HG03520 (cell line): Measurements from ENCODE around the gene SLC25A21.
"Not testable (repeated sequence)": the region's sequence is repeated elsewhere in the genome, so short reads cannot be mapped to it uniquely, and the experiment has no call there.

Source experiments
- ATAC-seq: cut with Tn5 transposase; IDR thresholded peaks from one replicate; pipeline ENCODE4 v1.9.1; 2021; ENCODE audit warnings: mild to moderate bottlenecking, moderate library complexity; ENCODE audit not compliant: unreplicated experiment

The SLC25A21 gene

GRCh38 chr14:36738269-36738668, 434.1 kb downstream of the SLC25A21 start:
- no peak for ATAC-seq

DNA sequence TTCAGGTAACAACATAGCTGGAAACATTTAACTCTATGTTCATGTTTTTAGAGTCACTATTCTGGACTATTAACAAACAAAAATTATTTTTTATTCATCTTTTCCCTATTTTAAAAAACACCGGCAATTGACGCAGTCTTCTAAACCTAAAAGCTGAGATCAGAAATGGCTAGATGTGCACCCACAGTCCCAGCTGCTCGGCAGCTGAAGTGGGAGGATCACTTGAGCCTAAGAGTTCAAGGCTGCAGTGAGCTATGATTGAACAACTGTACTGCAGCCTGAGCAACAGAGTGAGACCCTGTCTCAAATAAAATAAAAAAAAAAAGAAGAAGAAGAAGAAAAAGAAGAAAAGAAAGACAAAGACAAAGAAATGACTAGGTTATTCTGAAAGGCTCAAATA, 446.3 kb downstream of the SLC25A21 start:
- no peak for ATAC-seq

DNA sequence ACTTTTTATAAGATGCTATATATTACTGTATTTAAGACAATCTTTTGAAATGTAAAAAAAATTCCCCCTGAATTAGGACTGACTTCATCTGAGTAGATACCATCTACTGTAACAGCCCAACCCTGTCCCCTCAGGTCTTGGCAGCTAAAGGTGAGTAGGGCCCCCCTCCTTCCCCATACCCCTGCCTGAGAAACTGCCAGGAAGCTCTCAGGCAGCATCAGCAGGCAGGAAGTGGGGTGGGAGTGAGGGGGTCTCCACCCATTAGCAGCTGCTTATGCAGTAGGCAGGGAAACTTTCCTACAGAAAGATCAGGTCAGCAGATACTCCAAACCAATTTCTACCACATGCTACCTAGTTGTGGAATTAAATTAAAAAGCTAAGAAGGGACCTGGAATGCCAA, 448.2 kb downstream of the SLC25A21 start:
- no peak for ATAC-seq

- no peak for ATAC-seq
Measured at GRCh38 chr14:36723530-36723929, 448.9 kb downstream of the SLC25A21 start.

- ATAC-seq, result no peak
Measured at GRCh38 chr14:36721877-36722276, 450.5 kb downstream of the SLC25A21 start.

GRCh38 chr14:36720657-36721056, 451.7 kb downstream of the SLC25A21 start:
- ATAC-seq, result no peak

DNA sequence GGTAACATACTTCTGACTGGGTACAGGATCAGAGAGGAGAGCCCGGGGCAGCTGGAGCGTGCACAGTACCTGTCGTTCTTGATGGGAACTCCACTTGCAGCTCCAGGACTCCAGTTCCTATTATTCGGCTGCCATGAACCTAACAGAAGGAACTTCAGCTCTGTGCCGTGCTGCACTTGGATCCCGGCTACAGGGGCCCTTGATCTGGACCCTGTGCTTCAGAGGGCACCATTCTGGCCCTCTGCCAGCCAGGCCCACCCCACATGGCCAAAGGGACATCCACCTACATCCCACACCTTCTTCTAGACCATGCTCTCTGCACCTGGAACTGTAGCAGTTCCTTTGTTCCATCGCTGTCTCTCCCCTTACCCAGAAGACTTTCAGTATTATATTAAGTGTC, 452.6 kb downstream of the SLC25A21 start:
- ATAC-seq, result no peak

DNA sequence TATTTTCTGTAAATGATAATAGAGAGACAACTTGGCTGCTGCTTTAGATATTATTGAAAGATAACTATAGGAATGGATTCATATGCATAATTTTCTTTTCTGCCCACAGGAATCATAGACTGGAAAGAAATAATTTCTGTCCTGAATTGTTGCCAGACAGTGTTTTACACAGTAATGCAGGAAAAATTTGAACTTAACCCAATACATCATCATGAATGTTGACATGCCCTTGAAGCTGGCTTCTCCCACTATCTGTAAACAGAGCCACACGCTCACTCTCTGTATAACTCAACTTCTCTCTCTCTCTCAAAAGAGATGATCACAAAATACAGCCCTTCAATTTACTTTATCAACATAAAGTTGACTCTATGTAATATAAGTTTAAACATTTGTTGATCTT, 454.2 kb downstream of the SLC25A21 start:
- no peak for ATAC-seq

GRCh38 chr14:36717363-36717762, 455.0 kb downstream of the SLC25A21 start:
- no peak for ATAC-seq

- ATAC-seq, result no peak
Measured at GRCh38 chr14:36716614-36717184, 455.7 kb downstream of the SLC25A21 start.

- no peak for ATAC-seq
Measured at GRCh38 chr14:36713960-36714703, 458.3 kb downstream of the SLC25A21 start.

GRCh38 chr14:36707570-36707969, 464.8 kb downstream of the SLC25A21 start:
- no peak for ATAC-seq

GRCh38 chr14:36702474-36702873, 469.9 kb downstream of the SLC25A21 start:
- no peak for ATAC-seq

DNA sequence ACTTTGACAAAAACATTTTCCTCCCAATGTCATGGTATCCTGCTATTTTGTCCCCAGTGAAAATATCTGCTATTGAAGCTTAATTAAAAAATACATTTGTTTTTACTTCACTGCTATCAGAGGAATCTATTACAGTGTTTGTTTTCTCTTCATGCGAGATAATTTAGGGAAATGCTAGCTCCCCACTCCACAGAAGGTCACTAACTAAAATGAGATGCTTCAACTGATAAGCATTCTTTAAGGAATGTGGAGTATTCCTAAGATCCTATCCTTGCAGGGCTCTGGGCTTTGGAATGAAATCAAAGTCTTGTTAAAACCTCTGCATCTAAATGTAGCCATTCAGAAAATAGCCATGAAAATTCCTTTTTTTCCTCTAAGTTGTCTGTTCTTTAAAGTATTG, 471.3 kb downstream of the SLC25A21 start:
- no peak for ATAC-seq

DNA sequence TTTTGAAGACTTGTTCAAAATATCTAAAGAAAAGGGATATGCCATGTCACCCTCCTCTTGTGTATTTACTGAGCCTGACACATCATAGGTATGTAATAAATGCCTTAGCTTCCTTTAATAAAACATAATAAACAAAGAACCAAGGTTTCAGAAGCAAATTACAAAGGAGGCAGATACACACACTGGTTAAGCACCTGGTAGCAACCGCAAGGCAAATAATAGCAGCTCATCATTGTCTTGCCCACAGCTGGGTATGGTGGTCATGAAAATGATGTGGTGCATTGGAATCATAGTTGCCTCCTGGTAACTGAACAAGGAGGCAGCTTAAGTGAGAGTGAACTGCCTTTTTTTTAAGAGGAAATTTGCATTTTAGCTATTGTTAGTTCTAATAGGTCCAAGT, 471.8 kb downstream of the SLC25A21 start:
- ATAC-seq, result no peak

- not testable (repeated sequence) for ATAC-seq
Measured at GRCh38 chr14:36699420-36699819, 473.0 kb downstream of the SLC25A21 start.

- no peak for ATAC-seq
Measured at GRCh38 chr14:36690311-36691040, 481.9 kb downstream of the SLC25A21 start.

GRCh38 chr14:36684946-36685345, 487.5 kb downstream of the SLC25A21 start:
- no peak for ATAC-seq

DNA sequence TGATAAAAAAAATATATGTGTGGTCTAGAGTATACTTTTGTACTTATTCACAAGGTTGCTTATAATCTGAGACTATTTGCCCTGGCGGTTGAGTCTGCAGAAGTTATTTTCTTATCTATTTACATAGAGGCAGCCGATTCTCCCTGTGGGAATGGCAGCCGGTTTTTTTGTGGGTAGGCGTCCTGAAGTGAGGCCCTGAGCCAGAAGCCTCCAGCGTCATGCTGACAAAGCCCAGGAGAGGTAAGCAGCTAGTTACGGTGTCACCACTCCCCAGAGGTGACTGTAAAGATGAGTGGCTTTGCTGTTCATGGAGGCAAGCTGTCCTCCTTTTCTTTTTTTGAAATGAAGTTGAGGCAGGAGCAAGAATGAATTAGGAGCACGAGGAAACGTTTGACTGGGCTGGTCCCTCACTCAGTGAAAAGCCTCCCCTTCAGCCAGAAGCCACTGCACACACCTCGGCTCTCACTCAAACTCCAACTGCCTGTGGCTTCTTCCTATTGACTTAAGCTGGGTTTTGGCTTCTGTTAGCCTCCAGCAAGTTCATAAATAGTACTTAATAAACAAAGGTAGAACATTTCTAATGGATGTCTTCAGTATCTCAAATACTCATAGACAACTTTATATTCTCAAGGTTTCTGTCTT, 489.2 kb downstream of the SLC25A21 start:
- no peak for ATAC-seq

- no peak for ATAC-seq
Measured at GRCh38 chr14:36682338-36682737, 490.1 kb downstream of the SLC25A21 start.

GRCh38 chr14:36676236-36676635, 496.2 kb downstream of the SLC25A21 start:
- ATAC-seq, result no peak

DNA sequence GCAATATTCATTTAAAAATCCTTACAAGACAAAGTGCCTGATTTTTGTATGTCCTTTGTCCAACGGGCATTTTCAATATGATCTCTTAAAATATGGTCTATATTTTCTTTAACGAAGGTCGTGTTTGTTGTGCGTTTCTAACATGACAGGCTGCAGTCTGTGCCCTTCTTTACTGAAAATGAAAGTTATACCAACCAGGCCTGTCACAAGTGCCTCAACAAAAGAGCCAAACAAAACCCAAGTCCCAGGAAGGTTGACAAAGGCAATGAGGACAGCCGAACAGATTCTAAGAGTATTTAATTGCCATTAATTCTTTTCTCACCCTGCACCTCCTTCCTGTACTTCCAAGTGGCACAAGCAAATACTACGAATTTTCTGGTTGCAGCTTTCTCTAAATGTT, 496.8 kb downstream of the SLC25A21 start:
- ATAC-seq, result no peak
